MCF 10A (cell line): ENCODE measurements around the gene DCTN2. TPM values are rescaled to one million over a fixed set of nuclear protein-coding genes. Genes with fewer than 3 reads are reported as not detected.

Source experiments
- BruUV-seq: library from RNA; stranded (reverse); fragments of 400-500 nt; replicated peaks from 2 replicates; lab custom pipeline; 2021; lab: Mats Ljungman, UMichigan
- CTCF ChIA-PET: fragments of 300-600 bp; sonication (Branson Sonifier 250); formaldehyde crosslinking; extraction: SDS; loops from one replicate; lab custom pipeline; 2021; ENCODE audit warnings: antibody characterized with exemption, inconsistent platforms; lab: Yijun Ruan, JAX
- POLR2A ChIA-PET: fragments of 300-600, 350-650 bp; sonication (Branson Sonifier 250); formaldehyde crosslinking; extraction: SDS; loops from one replicate; lab custom pipeline; 2020; ENCODE audit warnings: antibody characterized with exemption, inconsistent platforms; lab: Yijun Ruan, JAX
- DNase-seq: peaks from one replicate; pipeline ENCODE4 v3.0.0-alpha.2; 2018; ENCODE audit not compliant: unreplicated experiment
- H3K27ac Mint-ChIP-seq: one replicate; pipeline ENCODE4 v1.8.0; 2022; ENCODE audit warnings: mild to moderate bottlenecking, low read depth, mixed read lengths; ENCODE audit not compliant: unreplicated experiment
- H3K27me3 Mint-ChIP-seq: one replicate; pipeline ENCODE4 v1.8.0; 2022; ENCODE audit warnings: mixed read lengths; ENCODE audit not compliant: insufficient read depth, unreplicated experiment
- H3K36me3 Mint-ChIP-seq: one replicate; pipeline ENCODE4 v1.8.0; 2022; ENCODE audit warnings: mild to moderate bottlenecking, moderate library complexity, mixed read lengths; ENCODE audit not compliant: insufficient read depth, unreplicated experiment
- H3K4me1 Mint-ChIP-seq: one replicate; pipeline ENCODE4 v1.8.0; 2022; ENCODE audit warnings: mixed read lengths; ENCODE audit not compliant: insufficient read depth, unreplicated experiment
- H3K4me3 Mint-ChIP-seq: one replicate; pipeline ENCODE4 v1.8.0; 2022; ENCODE audit warnings: mild to moderate bottlenecking, moderate library complexity, mixed read lengths; ENCODE audit not compliant: unreplicated experiment
- H3K9me3 Mint-ChIP-seq: one replicate; pipeline ENCODE4 v1.8.0; 2022; ENCODE audit warnings: mixed read lengths; ENCODE audit not compliant: unreplicated experiment
- intact Hi-C: fragments of 100-400 bp; cut with micrococcal nuclease; formaldehyde crosslinking; loops from 2 replicates; pipeline ENCODE4 v1.14.1; 2022
- total RNA-seq: library from RNA; stranded (reverse); gene quantifications from 2 replicates; pipeline ENCODE4 v1.2.3, GENCODE V29; 2022
- TF ChIP-seq, protein P1 (sequence below): fragments of 200-600 bp; IDR thresholded peaks from one replicate; pipeline ENCODE4 v1.8.0; 2022; ENCODE audit warnings: antibody characterized with exemption, mild to moderate bottlenecking; ENCODE audit not compliant: unreplicated experiment

Gene DCTN2
- total RNA-seq, 1 experiment from 2014 or later: 149 TPM

DNA sequence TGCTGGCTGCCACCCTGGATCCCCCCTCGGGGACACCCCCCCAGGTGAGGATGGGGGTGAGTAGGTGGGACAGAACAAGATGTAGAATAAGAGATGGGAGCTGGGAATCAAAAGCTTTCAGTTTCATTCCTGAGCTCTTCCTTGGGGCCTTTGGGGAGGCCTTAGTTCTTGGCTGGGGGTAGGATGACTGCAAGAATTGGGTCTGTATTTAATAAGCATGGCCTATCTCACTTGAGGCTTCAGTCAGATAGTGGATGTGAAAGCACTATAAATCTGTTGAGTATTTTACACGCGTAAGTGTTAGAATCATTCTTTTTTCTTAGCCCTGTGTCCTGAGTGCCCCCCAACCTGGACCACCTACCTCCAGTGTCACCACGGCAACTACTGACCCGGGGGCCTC is 19.8 kb downstream of the DCTN2 start:
- TF ChIP-seq, protein P1, sequence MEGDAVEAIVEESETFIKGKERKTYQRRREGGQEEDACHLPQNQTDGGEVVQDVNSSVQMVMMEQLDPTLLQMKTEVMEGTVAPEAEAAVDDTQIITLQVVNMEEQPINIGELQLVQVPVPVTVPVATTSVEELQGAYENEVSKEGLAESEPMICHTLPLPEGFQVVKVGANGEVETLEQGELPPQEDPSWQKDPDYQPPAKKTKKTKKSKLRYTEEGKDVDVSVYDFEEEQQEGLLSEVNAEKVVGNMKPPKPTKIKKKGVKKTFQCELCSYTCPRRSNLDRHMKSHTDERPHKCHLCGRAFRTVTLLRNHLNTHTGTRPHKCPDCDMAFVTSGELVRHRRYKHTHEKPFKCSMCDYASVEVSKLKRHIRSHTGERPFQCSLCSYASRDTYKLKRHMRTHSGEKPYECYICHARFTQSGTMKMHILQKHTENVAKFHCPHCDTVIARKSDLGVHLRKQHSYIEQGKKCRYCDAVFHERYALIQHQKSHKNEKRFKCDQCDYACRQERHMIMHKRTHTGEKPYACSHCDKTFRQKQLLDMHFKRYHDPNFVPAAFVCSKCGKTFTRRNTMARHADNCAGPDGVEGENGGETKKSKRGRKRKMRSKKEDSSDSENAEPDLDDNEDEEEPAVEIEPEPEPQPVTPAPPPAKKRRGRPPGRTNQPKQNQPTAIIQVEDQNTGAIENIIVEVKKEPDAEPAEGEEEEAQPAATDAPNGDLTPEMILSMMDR: no peak
- CTCF ChIA-PET: interaction anchor here (1.3 to 1.4 kb wide), 3 partner anchors 12 to 68 kb away, joined by 3 read pairs; no protein-coding TSS in a partner anchor
- H3K36me3 Mint-ChIP-seq: peaks cover 75% of the 10 kb centered on the region

GRCh38 chr12:57526477-57527126 is 20.4 kb downstream of the DCTN2 start:
- peaks cover 12% of the 10 kb centered on the region for H3K4me1 Mint-ChIP-seq
- H3K9me3 Mint-ChIP-seq: no peaks in the 10 kb centered on the region
- no TSS peak for BruUV-seq
- no peak overlapping the region for H3K27ac Mint-ChIP-seq
- DNase-seq: no peak
- CTCF ChIA-PET: interaction anchor here (0.5 to 1.4 kb wide), 4 partner anchors 13 to 1526 kb away, joined by 3 read pairs; no protein-coding TSS in a partner anchor
- no peaks in the 10 kb centered on the region for H3K27me3 Mint-ChIP-seq
- intact Hi-C loops: no loop called here
- H3K4me3 Mint-ChIP-seq: no peak overlapping the region
- TF ChIP-seq, protein P1: no peak
- peaks cover 72% of the 10 kb centered on the region for H3K36me3 Mint-ChIP-seq
- POLR2A ChIA-PET: interaction anchor here (0.6 to 1.9 kb wide), 3 partner anchors 16 to 449 kb away, joined by 3 to 6 read pairs (median 5); no protein-coding TSS in a partner anchor

More for the DNA sequence above, 19.8 kb downstream of the DCTN2 start:
- Mint-ChIP-seq H3K27ac (no peak overlapping the region), H3K4me3 (no peak overlapping the region), H3K9me3 (no peaks in the 10 kb centered on the region), H3K4me1 (peaks cover 9% of the 10 kb centered on the region), H3K27me3 (no peaks in the 10 kb centered on the region)
- no peak for DNase-seq
- no TSS peak for BruUV-seq
- intact Hi-C loops: no loop called here
- POLR2A ChIA-PET: interaction anchor here (0.6 to 0.7 kb wide), 2 partner anchors 15 to 449 kb away, joined by 3 to 5 read pairs; no protein-coding TSS in a partner anchor

GRCh38 chr12:57525615-57526383 is 21.2 kb downstream of the DCTN2 start:
- Mint-ChIP-seq H3K36me3 (peaks cover 72% of the 10 kb centered on the region), H3K27me3 (no peaks in the 10 kb centered on the region), H3K4me1 (peaks cover 15% of the 10 kb centered on the region), H3K9me3 (no peaks in the 10 kb centered on the region), H3K27ac (no peak overlapping the region), H3K4me3 (no peak overlapping the region)
- no TSS peak for BruUV-seq
- intact Hi-C loops: no loop called here
- CTCF ChIA-PET: interaction anchor here (0.5 to 1.3 kb wide), 5 partner anchors 13 to 1525 kb away, joined by 3 read pairs; no protein-coding TSS in a partner anchor
- DNase-seq: no peak
- TF ChIP-seq, protein P1: no peak
- POLR2A ChIA-PET: interaction anchor here (0.6 to 3.0 kb wide), 3 partner anchors 10 to 20 kb away, joined by 4 to 34 read pairs (median 6); partner anchors contain the start of gene DCTN2
